Suprapubic skin (tissue), 4 donors: Measurements from ENCODE around the gene BZW2. TPM values are rescaled to one million over a fixed set of nuclear protein-coding genes. Genes with fewer than 3 reads are reported as not detected.

Experiments
- DNase-seq, 2 donors: peaks; one replicate each; pipeline ENCODE4 v3.0.0-alpha.2; 2019; ENCODE audit warnings: low spot score in 2 of 2
- H3K27ac ChIP-seq: fragments of 200-600 bp; sonication (generic); one replicate; pipeline ENCODE4 v1.5.1; 2019
- H3K27me3 ChIP-seq: fragments of 200-600 bp; sonication (generic); one replicate; pipeline ENCODE4 v1.5.1; 2019
- H3K36me3 ChIP-seq: fragments of 200-600 bp; sonication (generic); one replicate; pipeline ENCODE4 v1.5.1; 2019
- H3K4me1 ChIP-seq: fragments of 200-600 bp; sonication (generic); one replicate; pipeline ENCODE4 v1.5.1; 2019
- H3K4me3 ChIP-seq: fragments of 200-600 bp; sonication (generic); one replicate; pipeline ENCODE4 v1.5.1; 2019; ENCODE audit warnings: mild to moderate bottlenecking
- H3K9me3 ChIP-seq: fragments of 200-600 bp; sonication (generic); one replicate; pipeline ENCODE4 v1.5.1; 2019
- EP300 ChIP-seq: sonication (generic); formaldehyde crosslinking; IDR thresholded peaks from one replicate; pipeline ENCODE4 v1.6.1; 2017; ENCODE audit warnings: antibody characterized with exemption
- POLR2A ChIP-seq, 2 donors: fragments of 450-650 bp; IDR thresholded peaks; one replicate each; pipeline ENCODE4 v1.6.1; 2017; ENCODE audit warnings: antibody characterized with exemption in 2 of 2, mild to moderate bottlenecking in 2 of 2, moderate library complexity in 2 of 2
- POLR2AphosphoS5 ChIP-seq, 3 donors: sonication (generic); formaldehyde crosslinking; IDR thresholded peaks; one replicate each; pipeline ENCODE4 v1.6.1; 2017; ENCODE audit warnings: antibody characterized with exemption in 3 of 3
- WGBS: methylation state at CpG from one replicate; pipeline ENCODE4 v1.1.5; 2018; 5-methylcytosine and 5-hydroxymethylcytosine counted together
- total RNA-seq, 4 donors: library from RNA; depleted of rRNA; stranded (reverse); fragments of >200 nt; gene quantifications; one replicate each; pipeline ENCODE4 v1.1.0, GENCODE V29; 2016
- TF ChIP-seq, protein P1 (sequence below), 2 donors: fragments of 200-600 bp in 1 of 2; fragments of 450-650 bp in 1 of 2; sonication (generic) in 1 of 2; IDR thresholded peaks; one replicate each; pipeline ENCODE4 v1.5.1; 2016 to 2019; ENCODE audit warnings: antibody characterized with exemption in 2 of 2, mild to moderate bottlenecking in 1 of 2, moderate library complexity in 1 of 2

Gene BZW2
- total RNA-seq, 4 donors from 2014 or later: 60.5 to 97.9 (median 84.4) TPM

DNA sequence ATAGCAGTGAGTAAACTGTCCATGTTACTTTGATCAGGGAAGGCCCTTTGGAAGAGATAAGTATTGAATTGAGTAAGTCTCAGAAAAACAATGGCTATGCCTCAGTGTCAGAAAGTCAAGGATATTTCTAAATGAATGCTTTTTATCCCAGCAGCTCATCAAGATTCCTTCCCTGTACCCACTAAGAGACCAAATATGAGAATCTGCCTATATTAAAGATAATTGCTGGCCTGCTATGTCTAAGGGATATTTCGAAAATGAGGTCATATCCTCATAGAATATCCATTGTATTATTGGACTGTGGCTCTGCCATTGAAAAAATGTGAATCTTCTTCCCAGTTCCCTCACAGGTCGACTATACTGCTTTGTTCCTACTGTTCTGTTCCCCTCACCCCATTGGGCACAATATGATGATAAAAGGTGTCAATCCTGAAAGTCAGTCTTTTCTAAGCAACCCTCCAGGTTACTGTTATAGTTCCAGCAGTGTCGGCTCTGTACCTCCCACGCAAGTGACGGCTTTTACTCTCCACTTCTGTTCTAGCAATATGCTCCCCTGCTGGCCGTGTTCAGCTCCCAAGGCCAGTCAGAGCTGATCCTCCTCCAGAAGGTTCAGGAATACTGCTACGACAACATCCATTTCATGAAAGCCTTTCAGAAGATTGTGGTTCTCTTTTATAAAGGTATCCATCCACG lies 51.7 kb downstream of the BZW2 start:
- no peak overlapping the region for H3K27ac ChIP-seq
- H3K36me3 ChIP-seq: peaks cover 68% of the 10 kb centered on the region
- TF ChIP-seq, protein P1, sequence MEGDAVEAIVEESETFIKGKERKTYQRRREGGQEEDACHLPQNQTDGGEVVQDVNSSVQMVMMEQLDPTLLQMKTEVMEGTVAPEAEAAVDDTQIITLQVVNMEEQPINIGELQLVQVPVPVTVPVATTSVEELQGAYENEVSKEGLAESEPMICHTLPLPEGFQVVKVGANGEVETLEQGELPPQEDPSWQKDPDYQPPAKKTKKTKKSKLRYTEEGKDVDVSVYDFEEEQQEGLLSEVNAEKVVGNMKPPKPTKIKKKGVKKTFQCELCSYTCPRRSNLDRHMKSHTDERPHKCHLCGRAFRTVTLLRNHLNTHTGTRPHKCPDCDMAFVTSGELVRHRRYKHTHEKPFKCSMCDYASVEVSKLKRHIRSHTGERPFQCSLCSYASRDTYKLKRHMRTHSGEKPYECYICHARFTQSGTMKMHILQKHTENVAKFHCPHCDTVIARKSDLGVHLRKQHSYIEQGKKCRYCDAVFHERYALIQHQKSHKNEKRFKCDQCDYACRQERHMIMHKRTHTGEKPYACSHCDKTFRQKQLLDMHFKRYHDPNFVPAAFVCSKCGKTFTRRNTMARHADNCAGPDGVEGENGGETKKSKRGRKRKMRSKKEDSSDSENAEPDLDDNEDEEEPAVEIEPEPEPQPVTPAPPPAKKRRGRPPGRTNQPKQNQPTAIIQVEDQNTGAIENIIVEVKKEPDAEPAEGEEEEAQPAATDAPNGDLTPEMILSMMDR (IDR thresholded peaks at IDR 0.05): no peak
- no peak for TF ChIP-seq POLR2AphosphoS5 (IDR thresholded peaks at IDR 0.05)
- no peak for TF ChIP-seq POLR2A (IDR thresholded peaks at IDR 0.05)
- TF ChIP-seq EP300: no peak
- no peaks in the 10 kb centered on the region for H3K4me1 ChIP-seq
- no peak for DNase-seq
- H3K9me3 ChIP-seq: no peaks in the 10 kb centered on the region
- WGBS: 92% methylated on average over 8 of the region's 8 CpGs
- no peak overlapping the region for H3K4me3 ChIP-seq
- H3K27me3 ChIP-seq: no peaks in the 10 kb centered on the region

DNA sequence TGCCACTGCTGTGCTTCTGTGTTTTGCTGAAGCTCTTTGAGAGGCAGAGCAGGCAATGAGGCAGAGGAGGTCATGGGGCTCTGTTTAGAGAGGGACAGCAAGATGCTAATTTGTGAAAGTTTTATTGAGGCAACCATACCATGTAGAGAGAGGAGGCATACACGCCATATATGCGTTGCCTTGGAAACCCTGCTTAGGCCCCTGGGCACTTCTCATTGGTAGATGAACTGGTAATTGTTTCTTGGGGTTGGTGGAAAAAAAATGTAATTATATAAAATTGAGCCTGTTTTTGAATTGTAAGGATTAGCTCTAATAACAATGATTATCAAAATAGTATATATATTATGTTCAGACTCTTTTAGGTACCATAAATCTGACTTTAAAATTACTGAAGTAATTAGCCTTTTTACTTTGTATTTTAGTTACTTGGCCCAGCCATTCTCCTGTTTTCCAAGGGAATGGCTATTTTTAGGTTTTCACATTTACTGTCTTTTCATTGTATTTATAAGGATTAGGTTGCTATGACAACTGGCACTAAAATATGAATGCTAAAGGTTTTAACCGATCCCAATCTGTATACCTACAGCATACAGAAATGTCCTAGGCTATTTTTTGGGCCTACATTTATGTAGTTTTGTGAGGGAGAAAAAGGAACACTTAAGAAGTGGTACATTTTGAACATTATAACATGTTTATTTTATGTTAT lies 52.4 kb downstream of the BZW2 start:
- Histone ChIP-seq H3K9me3 (no peaks in the 10 kb centered on the region), H3K36me3 (peaks cover 65% of the 10 kb centered on the region), H3K27me3 (no peaks in the 10 kb centered on the region), H3K4me1 (no peaks in the 10 kb centered on the region), H3K27ac (no peak overlapping the region), H3K4me3 (no peak overlapping the region)
- 89% methylated on average over 3 of the region's 3 CpGs for WGBS
- DNase-seq: no peak
- TF ChIP-seq, protein P1 (IDR thresholded peaks at IDR 0.05): no peak
- no peak for TF ChIP-seq POLR2AphosphoS5 (IDR thresholded peaks at IDR 0.05)
- TF ChIP-seq EP300: no peak
- TF ChIP-seq POLR2A (IDR thresholded peaks at IDR 0.05): no peak

DNA sequence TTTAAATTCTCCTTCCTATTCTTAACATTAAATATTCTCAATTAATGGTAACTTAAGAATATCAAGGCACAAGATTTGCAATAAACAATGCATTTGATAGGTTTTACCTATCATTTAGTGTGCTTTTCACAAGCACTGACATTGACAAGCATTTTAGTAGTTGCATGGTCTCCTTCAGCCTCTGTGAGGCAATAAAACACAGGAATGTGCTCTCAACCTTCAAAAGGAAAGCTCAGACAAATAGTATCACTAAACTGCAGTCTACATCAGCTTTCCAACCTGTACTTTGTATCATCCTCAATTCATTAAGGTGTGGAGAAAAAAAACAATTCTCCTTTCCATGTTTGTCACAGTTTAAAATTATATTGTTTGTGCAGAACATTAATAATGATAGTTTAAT lies 56.5 kb downstream of the BZW2 start:
- no peak overlapping the region for H3K4me3 ChIP-seq
- peaks cover 67% of the 10 kb centered on the region for H3K36me3 ChIP-seq
- H3K27ac ChIP-seq: no peak overlapping the region
- H3K9me3 ChIP-seq: no peaks in the 10 kb centered on the region
- no peaks in the 10 kb centered on the region for H3K27me3 ChIP-seq
- DNase-seq: no peak
- TF ChIP-seq EP300: no peak
- no peaks in the 10 kb centered on the region for H3K4me1 ChIP-seq

DNA sequence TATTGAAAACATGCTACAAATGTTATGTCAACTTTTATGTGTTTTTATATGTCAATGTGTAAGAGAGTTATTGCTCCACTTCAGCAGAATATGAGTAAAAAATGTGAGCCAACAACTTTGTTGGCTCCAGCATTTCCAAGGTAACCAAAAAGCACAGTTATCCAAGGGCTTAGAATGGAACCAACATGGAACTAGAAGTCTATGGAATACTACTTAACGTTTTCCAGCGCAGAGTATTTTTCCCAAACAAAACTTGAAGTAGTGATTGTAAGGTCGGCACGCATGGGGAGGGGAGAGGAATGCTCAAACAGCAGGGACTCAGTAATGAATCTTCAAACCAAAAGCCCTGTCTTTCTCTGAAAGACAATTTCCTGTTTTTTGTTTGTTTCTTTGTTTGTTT lies 62.5 kb downstream of the BZW2 start:
- WGBS: 86% methylated on average over 4 of the region's 4 CpGs
- Histone ChIP-seq H3K36me3 (peaks cover 37% of the 10 kb centered on the region), H3K27me3 (no peaks in the 10 kb centered on the region)

DNA sequence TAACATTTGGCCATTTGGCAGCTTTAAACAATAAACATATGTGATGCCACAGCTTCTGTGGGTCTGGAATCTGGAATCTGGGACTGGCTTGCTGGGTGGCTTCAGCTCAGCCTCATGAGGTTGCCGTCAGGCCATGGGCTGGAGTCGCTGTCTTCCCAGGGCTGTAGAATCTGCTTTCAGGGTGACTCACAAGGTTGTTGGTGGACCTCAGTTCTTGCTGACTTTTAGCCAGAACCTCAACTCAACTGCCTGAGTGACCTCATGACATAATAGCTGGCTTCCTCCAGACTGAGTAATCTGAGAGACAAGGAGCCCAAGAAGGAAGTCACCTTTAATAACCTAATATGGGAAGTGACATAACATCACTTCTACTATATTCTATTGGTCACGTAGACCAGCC lies 63.0 kb downstream of the BZW2 start:
- Histone ChIP-seq H3K4me3 (no peak overlapping the region), H3K9me3 (no peaks in the 10 kb centered on the region), H3K4me1 (no peaks in the 10 kb centered on the region), H3K36me3 (peaks cover 32% of the 10 kb centered on the region), H3K27me3 (no peaks in the 10 kb centered on the region), H3K27ac (no peak overlapping the region)
- DNase-seq: no peak
- no peak for TF ChIP-seq EP300
- TF ChIP-seq POLR2AphosphoS5 (IDR thresholded peaks at IDR 0.05): no peak
- TF ChIP-seq, protein P1 (IDR thresholded peaks at IDR 0.05): no peak
- no peak for TF ChIP-seq POLR2A (IDR thresholded peaks at IDR 0.05)
- WGBS: 69% methylated on average over 3 of the region's 3 CpGs

More for the DNA sequence above, 62.5 kb downstream of the BZW2 start:
- Histone ChIP-seq H3K4me1 (no peaks in the 10 kb centered on the region), H3K4me3 (no peak overlapping the region), H3K27ac (no peak overlapping the region), H3K9me3 (no peaks in the 10 kb centered on the region)
- DNase-seq: no peak
- TF ChIP-seq, protein P1 (IDR thresholded peaks at IDR 0.05): no peak
- TF ChIP-seq POLR2A (IDR thresholded peaks at IDR 0.05) (no peak), EP300 (no peak), POLR2AphosphoS5 (IDR thresholded peaks at IDR 0.05) (no peak)
